ENCODE results near the gene UPF1. TPM values are rescaled to one million over a fixed set of nuclear protein-coding genes. Genes with fewer than 3 reads are reported as not detected.

UPF1 gene
- total and polyA plus RNA-seq, 2 of the 13 experiments (the other 11 are each of a cell fraction or from before 2014, with no cell fraction given): 16.9 to 41.8 TPM

DNA sequence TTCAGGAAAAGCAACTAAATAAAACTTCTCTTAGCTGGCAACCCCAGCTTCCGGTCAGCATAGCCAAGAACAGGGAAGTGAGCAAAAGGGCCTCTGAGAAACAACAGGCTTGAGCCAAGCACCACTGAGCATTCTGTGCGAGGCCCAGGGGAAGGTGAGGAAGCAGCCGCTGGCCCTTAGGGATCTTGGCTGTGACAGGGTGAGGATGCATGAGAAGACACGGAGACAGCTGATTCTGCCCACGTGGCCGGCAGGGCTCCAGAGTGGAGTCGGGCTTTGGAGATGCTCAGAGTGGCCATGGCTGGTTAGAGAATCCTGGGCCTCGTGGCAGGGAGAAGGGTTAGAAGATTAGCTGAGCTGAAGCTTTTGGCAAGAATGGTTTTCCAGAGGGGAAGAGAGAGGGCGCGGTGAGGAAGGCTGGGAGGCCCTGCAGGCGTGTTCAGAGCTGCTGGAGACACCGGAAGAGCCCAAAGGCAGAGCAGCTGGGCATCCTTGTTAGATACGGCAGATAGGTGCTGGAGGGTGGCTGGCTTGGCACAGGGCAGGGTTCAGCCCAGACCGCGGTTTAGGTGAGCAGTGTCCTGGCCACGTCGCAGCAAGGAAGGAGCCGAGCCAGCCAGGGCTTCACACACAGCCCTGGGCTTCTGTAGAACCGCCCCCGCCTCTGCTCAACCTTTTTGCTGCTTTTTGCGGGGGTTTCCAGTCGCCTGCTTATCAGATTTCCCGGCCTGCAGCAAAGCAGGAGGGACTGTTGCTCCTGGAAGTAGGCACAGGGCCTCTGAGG is 17.3 kb downstream of the UPF1 start:
- H3K9me3 ChIP-seq (ENCODE audit: low read length): no peaks in the 10 kb centered on the region
- H3K79me2 ChIP-seq (ENCODE audit: insufficient read depth, low read length): peaks cover 53% of the 10 kb centered on the region
- peaks cover 45 to 74% of the 10 kb centered on the region in 2 experiments for H3K36me3 ChIP-seq (replicated peaks in 1 of 2; ENCODE audit: control insufficient read depth in 1 of 2, insufficient read depth in 2 of 2, low read length in 2 of 2)
- peaks cover 59% of the 10 kb centered on the region for H4K20me1 ChIP-seq (ENCODE audit: insufficient read depth, low read length)
- H3K9ac ChIP-seq (ENCODE audit: insufficient read depth, low read depth, low read length): no peak overlapping the region
- in situ Hi-C loops (cut with HindIII; ENCODE audit: extremely low pct_ligation_motif_present, low pct_unique_long_range_greater_than_20kb) (no loop called here), intact Hi-C loops (cut with micrococcal nuclease; ENCODE audit: unreplicated experiment) (no loop called here)
- DNase-seq (ENCODE audit: low spot score) (no peak), ATAC-seq (no peak), FAIRE-seq (no peak)
- POLR2A ChIA-PET: no interaction called here
- no peak overlapping the region for H3K4me2 ChIP-seq (ENCODE audit: low read depth, low read length)
- H3K27ac ChIP-seq (ENCODE audit: extremely low read length, insufficient read depth, low read length): no peak overlapping the region
- H3K4me3 ChIP-seq (replicated peaks in 1 of 3; ENCODE audit: insufficient read depth in 1 of 3, low read depth in 2 of 3, low read length in 3 of 3): no peak overlapping the region
- no peak overlapping the region for H2AFZ ChIP-seq (ENCODE audit: low read length)
- WGBS (ENCODE audit: low lambda C conversion rate): 96% methylated on average over 15 of the region's 23 CpGs
- CTCF ChIA-PET (ENCODE audit: low intra/inter-chr PET ratio, low total read pairs): no interaction called here
- H3K27me3 ChIP-seq (ENCODE audit: control insufficient read depth in 1 of 2, insufficient read depth in 2 of 2, low read length in 2 of 2): no peaks in the 10 kb centered on the region
- peak; percentile 24 for TF ChIP-seq RBM22 (optimal IDR thresholded peaks at IDR 0.05; ENCODE audit: low read length)
- TF ChIP-seq KLF9 (CRISPR knock-in tag; IDR thresholded peaks at IDR 0.05; ENCODE audit: low read depth): no peak
- no peak for TF ChIP-seq ZNF564 (CRISPR knock-in tag; IDR thresholded peaks at IDR 0.05)
- TF ChIP-seq ZNF83 (CRISPR knock-in tag; IDR thresholded peaks at IDR 0.05; ENCODE audit: borderline replicate concordance): no peak
- no peak for TF ChIP-seq ZNF264 (CRISPR knock-in tag; IDR thresholded peaks at IDR 0.05)
- H3K4me1 ChIP-seq (ENCODE audit: insufficient read depth, low read length): 0 out of 2 replicates have a peak, but pooled peaks cover 1% of the 10 kb centered on the region
- no TSS peak for BruUV-seq (replicated peaks)

- Histone ChIP-seq H3K27ac (ENCODE audit: extremely low read length, insufficient read depth, low read length) (no peak overlapping the region), H3K9ac (ENCODE audit: insufficient read depth, low read depth, low read length) (no peak overlapping the region), H3K36me3 (replicated peaks in 1 of 2; ENCODE audit: control insufficient read depth in 1 of 2, insufficient read depth in 2 of 2, low read length in 2 of 2) (peaks cover 53 to 82% of the 10 kb centered on the region in 2 experiments), H4K20me1 (ENCODE audit: insufficient read depth, low read length) (peaks cover 55% of the 10 kb centered on the region), H3K79me2 (ENCODE audit: insufficient read depth, low read length) (peaks cover 45% of the 10 kb centered on the region), H3K9me3 (ENCODE audit: low read length) (no peaks in the 10 kb centered on the region), H3K4me2 (ENCODE audit: low read depth, low read length) (no peak overlapping the region), H3K4me1 (ENCODE audit: insufficient read depth, low read length) (no peaks in the 10 kb centered on the region), H3K27me3 (ENCODE audit: control insufficient read depth in 1 of 2, insufficient read depth in 2 of 2, low read length in 2 of 2) (no peaks in the 10 kb centered on the region), H3K4me3 (replicated peaks in 1 of 3; ENCODE audit: insufficient read depth in 1 of 3, low read depth in 2 of 3, low read length in 3 of 3) (no peak overlapping the region), H2AFZ (ENCODE audit: low read length) (no peak overlapping the region)
- ATAC-seq: no peak
- WGBS (ENCODE audit: low lambda C conversion rate): 100% methylated on average over 15 of the region's 16 CpGs
- DNase-seq (ENCODE audit: low spot score): no peak
- CTCF ChIA-PET (ENCODE audit: low intra/inter-chr PET ratio, low total read pairs): no interaction called here
- POLR2A ChIA-PET: no interaction called here
- BruUV-seq (replicated peaks): no TSS peak
- in situ Hi-C loops (cut with HindIII; ENCODE audit: extremely low pct_ligation_motif_present, low pct_unique_long_range_greater_than_20kb) (no loop called here), intact Hi-C loops (cut with micrococcal nuclease; ENCODE audit: unreplicated experiment) (no loop called here)
- no peak for FAIRE-seq
- TF ChIP-seq ZEB1 (IDR thresholded peaks at IDR 0.05; ENCODE audit: insufficient replicate concordance, low read depth): no peak
- TF ChIP-seq, protein P1, sequence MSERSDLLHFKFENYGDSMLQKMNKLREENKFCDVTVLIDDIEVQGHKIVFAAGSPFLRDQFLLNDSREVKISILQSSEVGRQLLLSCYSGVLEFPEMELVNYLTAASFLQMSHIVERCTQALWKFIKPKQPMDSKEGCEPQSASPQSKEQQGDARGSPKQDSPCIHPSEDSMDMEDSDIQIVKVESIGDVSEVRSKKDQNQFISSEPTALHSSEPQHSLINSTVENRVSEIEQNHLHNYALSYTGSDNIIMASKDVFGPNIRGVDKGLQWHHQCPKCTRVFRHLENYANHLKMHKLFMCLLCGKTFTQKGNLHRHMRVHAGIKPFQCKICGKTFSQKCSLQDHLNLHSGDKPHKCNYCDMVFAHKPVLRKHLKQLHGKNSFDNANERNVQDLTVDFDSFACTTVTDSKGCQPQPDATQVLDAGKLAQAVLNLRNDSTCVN (CRISPR knock-in tag; IDR thresholded peaks at IDR 0.05; ENCODE audit: borderline replicate concordance): no peak
- no peak for TF ChIP-seq SPEN (CRISPR knock-in tag; IDR thresholded peaks at IDR 0.05; ENCODE audit: low read depth)
- no peak for TF ChIP-seq HOMEZ (CRISPR knock-in tag; IDR thresholded peaks at IDR 0.05; ENCODE audit: low read depth)
- no peak for TF ChIP-seq MTA1 (CRISPR knock-in tag; IDR thresholded peaks at IDR 0.05; ENCODE audit: borderline replicate concordance)
- TF ChIP-seq ZBTB44 (CRISPR knock-in tag; IDR thresholded peaks at IDR 0.05): no peak
- no peak for TF ChIP-seq IKZF5 (CRISPR knock-in tag; IDR thresholded peaks at IDR 0.05)
Observed at GRCh38 chr19:18849838-18850400, 18.2 kb downstream of the UPF1 start.

Data from HepG2 (cell line).